ENCODE measurements around the gene MS4A6A.

DNA sequence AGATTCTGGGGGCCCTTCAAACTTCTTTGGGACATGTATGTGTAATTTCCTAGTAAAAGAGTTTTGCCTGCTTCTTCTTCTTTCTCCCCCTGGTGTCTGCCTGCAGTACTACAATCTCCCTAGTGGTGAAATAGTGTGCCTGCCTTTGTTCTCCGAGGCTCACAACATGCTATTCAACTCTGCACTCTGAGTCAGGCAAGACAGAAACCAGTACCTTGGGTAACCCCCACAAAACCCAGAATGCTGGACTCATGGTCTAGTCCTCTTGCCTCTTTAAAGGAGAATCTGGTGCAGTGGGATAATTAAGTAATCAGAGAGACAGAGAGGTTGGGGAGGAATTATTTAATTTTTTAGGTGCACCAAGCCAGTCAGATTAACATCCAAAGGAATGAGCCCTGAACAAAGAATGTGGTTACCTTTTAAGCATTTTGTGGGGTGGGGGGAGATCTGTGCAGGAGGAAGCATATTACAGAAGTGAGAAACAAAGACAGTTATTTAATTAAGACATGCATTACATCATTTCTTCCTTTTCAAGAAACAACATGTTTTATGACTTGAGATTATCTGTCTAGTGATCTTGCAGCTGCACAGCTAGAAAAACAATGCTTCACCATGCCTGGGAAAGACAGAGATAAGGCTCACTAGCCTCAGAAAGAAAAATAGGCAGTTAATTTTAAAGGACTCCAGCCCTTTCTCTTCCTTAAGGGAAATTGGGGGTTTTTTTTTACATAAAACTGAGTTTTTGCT is 11.0 kb upstream of the MS4A6A start:
- TF ChIP-seq EZH2phosphoT487 (IDR thresholded peaks at IDR 0.05; ENCODE audit: insufficient read depth, low read depth) = no peak
- no peak for TF ChIP-seq EZH2 (IDR thresholded peaks at IDR 0.05; ENCODE audit: insufficient read depth, poor library complexity, severe bottlenecking)

Data from GM23248 (cell line).